ENCODE measurements around the gene MN1.

MN1 gene

GRCh38 chr22:27825174-27825573 is 23.6 kb upstream of the MN1 start:
- no peak for FAIRE-seq

GRCh38 chr22:27823221-27823620 is 21.7 kb upstream of the MN1 start:
- FAIRE-seq = no peak

- no peak for FAIRE-seq
Observed at GRCh38 chr22:27820896-27821866, 19.6 kb upstream of the MN1 start.

GRCh38 chr22:27816552-27816951 is 15.0 kb upstream of the MN1 start:
- FAIRE-seq = no peak

GRCh38 chr22:27815826-27816530 is 14.4 kb upstream of the MN1 start:
- FAIRE-seq = no peak

GRCh38 chr22:27814993-27815392 is 13.4 kb upstream of the MN1 start:
- FAIRE-seq = no peak

GRCh38 chr22:27811778-27812177 is 10.2 kb upstream of the MN1 start:
- FAIRE-seq = no peak

GRCh38 chr22:27810609-27811151 is 9.1 kb upstream of the MN1 start:
- no peak for FAIRE-seq

GRCh38 chr22:27809700-27810608 is 8.4 kb upstream of the MN1 start:
- no peak for FAIRE-seq

- no peak for FAIRE-seq
Observed at GRCh38 chr22:27809226-27809603, 7.7 kb upstream of the MN1 start.

- FAIRE-seq = no peak
Observed at GRCh38 chr22:27808451-27809225, 7.1 kb upstream of the MN1 start.

- FAIRE-seq = no peak
Observed at GRCh38 chr22:27805841-27806240, 4.3 kb upstream of the MN1 start.

GRCh38 chr22:27804470-27805297 is 3.1 kb upstream of the MN1 start:
- FAIRE-seq = no peak

- FAIRE-seq = no peak
Observed at GRCh38 chr22:27803841-27804415, 2.4 kb upstream of the MN1 start.

- no peak for FAIRE-seq
Observed at GRCh38 chr22:27802346-27803073, 954 bp upstream of the MN1 start.

- FAIRE-seq = no peak
Observed at GRCh38 chr22:27801202-27801615, 347 bp downstream of the MN1 start.

GRCh38 chr22:27800250-27801201 is 1.0 kb downstream of the MN1 start:
- FAIRE-seq = no peak

GRCh38 chr22:27799827-27800249 is 1.7 kb downstream of the MN1 start:
- no peak for FAIRE-seq
